ENCODE data around the gene SRSF4. TPM values are rescaled to one million over a fixed set of nuclear protein-coding genes. Genes with fewer than 3 reads are reported as not detected.

SRSF4 gene
- total RNA-seq, 1 donor from 2014 or later, result 52.6 TPM

- Histone ChIP-seq H3K4me3 (ENCODE audit: insufficient read depth, low read depth, low read length) (no peak overlapping the region), H3K9ac (ENCODE audit: low read length) (no peak overlapping the region), H3K79me2 (ENCODE audit: insufficient read depth, low read length) (no peaks in the 10 kb centered on the region), H3K27ac (ENCODE audit: low read depth, low read length) (no peak overlapping the region), H4K20me1 (ENCODE audit: insufficient read depth, low read length) (peaks cover 3% of the 10 kb centered on the region), H3K4me1 (ENCODE audit: insufficient read depth, low read length) (peaks cover 22% of the 10 kb centered on the region), H3K27me3 (ENCODE audit: insufficient read depth, low read length) (peaks cover 4% of the 10 kb centered on the region), H3K36me3 (ENCODE audit: insufficient read depth, low read length) (no peaks in the 10 kb centered on the region), H3K9me3 (ENCODE audit: insufficient read depth, low read depth, low read length) (no peaks in the 10 kb centered on the region), H2AFZ (ENCODE audit: low read depth, low read length) (no peak overlapping the region), H3K4me2 (ENCODE audit: low read length) (no peak overlapping the region)
- Mint-ChIP-seq H3K4me1 (ENCODE audit: low read depth, unreplicated experiment) (no peaks in the 10 kb centered on the region), H3K9me3 (ENCODE audit: unreplicated experiment) (no peaks in the 10 kb centered on the region), H3K36me3 (ENCODE audit: low read depth, unreplicated experiment) (no peaks in the 10 kb centered on the region), H3K4me3 (ENCODE audit: unreplicated experiment) (peak overlapping the region; percentile 62), H3K27me3 (ENCODE audit: low read depth, unreplicated experiment) (no peaks in the 10 kb centered on the region), H3K27ac (ENCODE audit: unreplicated experiment) (peak overlapping the region; percentile 75)
- TF ChIP-seq EZH2 (IDR thresholded peaks at IDR 0.05; ENCODE audit: insufficient read depth, low read length) (no peak), CTCF (IDR thresholded peaks at IDR 0.05; ENCODE audit: insufficient read depth, low read depth, low read length) (no peak)
- DNase-seq (ENCODE audit: low read depth) (no peak), FAIRE-seq (no peak)
Observed at GRCh38 chr1:29125788-29126187, 55.9 kb downstream of the SRSF4 start.

GRCh38 chr1:29125237-29125641 is 56.5 kb downstream of the SRSF4 start:
- Histone ChIP-seq H3K79me2 (ENCODE audit: insufficient read depth, low read length) (no peaks in the 10 kb centered on the region), H4K20me1 (ENCODE audit: insufficient read depth, low read length) (peaks cover 9% of the 10 kb centered on the region), H3K4me3 (ENCODE audit: insufficient read depth, low read depth, low read length) (peak overlapping the region; percentile 71), H3K9me3 (ENCODE audit: insufficient read depth, low read depth, low read length) (no peaks in the 10 kb centered on the region), H3K9ac (ENCODE audit: low read length) (peak overlapping the region; percentile 93), H3K4me1 (ENCODE audit: insufficient read depth, low read length) (peaks cover 22% of the 10 kb centered on the region), H3K36me3 (ENCODE audit: insufficient read depth, low read length) (no peaks in the 10 kb centered on the region), H2AFZ (ENCODE audit: low read depth, low read length) (peak overlapping the region; percentile 93), H3K4me2 (ENCODE audit: low read length) (peak overlapping the region; percentile 98), H3K27me3 (ENCODE audit: insufficient read depth, low read length) (peaks cover 4% of the 10 kb centered on the region), H3K27ac (ENCODE audit: low read depth, low read length) (peak overlapping the region; percentile 87)
- H3K27ac Mint-ChIP-seq (ENCODE audit: unreplicated experiment), result peak overlapping the region; percentile 58
- H3K27me3 Mint-ChIP-seq (ENCODE audit: low read depth, unreplicated experiment), result peaks cover 3% of the 10 kb centered on the region
- TF ChIP-seq CTCF (IDR thresholded peaks at IDR 0.05; ENCODE audit: insufficient read depth, low read depth, low read length), result no peak
- TF ChIP-seq EZH2 (IDR thresholded peaks at IDR 0.05; ENCODE audit: insufficient read depth, low read length), result no peak
- H3K9me3 Mint-ChIP-seq (ENCODE audit: unreplicated experiment), result no peaks in the 10 kb centered on the region
- peak overlapping the region; percentile 62 for H3K4me3 Mint-ChIP-seq (ENCODE audit: unreplicated experiment)
- no peaks in the 10 kb centered on the region for H3K4me1 Mint-ChIP-seq (ENCODE audit: low read depth, unreplicated experiment)
- H3K36me3 Mint-ChIP-seq (ENCODE audit: low read depth, unreplicated experiment), result no peaks in the 10 kb centered on the region
- FAIRE-seq (no peak), DNase-seq (ENCODE audit: low read depth) (no peak)

GRCh38 chr1:29124366-29125236 is 57.1 kb downstream of the SRSF4 start:
- Mint-ChIP-seq H3K27me3 (ENCODE audit: low read depth, unreplicated experiment) (peaks cover 4% of the 10 kb centered on the region), H3K4me3 (ENCODE audit: unreplicated experiment) (peak overlapping the region; percentile 66), H3K9me3 (ENCODE audit: unreplicated experiment) (no peaks in the 10 kb centered on the region), H3K27ac (ENCODE audit: unreplicated experiment) (peak overlapping the region; percentile 58), H3K36me3 (ENCODE audit: low read depth, unreplicated experiment) (no peaks in the 10 kb centered on the region), H3K4me1 (ENCODE audit: low read depth, unreplicated experiment) (no peaks in the 10 kb centered on the region)
- H3K79me2 ChIP-seq (ENCODE audit: insufficient read depth, low read length), result no peaks in the 10 kb centered on the region
- H3K9me3 ChIP-seq (ENCODE audit: insufficient read depth, low read depth, low read length), result no peaks in the 10 kb centered on the region
- peaks cover 4% of the 10 kb centered on the region for H3K27me3 ChIP-seq (ENCODE audit: insufficient read depth, low read length)
- peak overlapping the region; percentile 71 for H3K4me3 ChIP-seq (ENCODE audit: insufficient read depth, low read depth, low read length)
- DNase-seq (ENCODE audit: low read depth) (peak; percentile 60), FAIRE-seq (no peak)
- H3K4me2 ChIP-seq (ENCODE audit: low read length), result peak overlapping the region; percentile 98
- H3K4me1 ChIP-seq (ENCODE audit: insufficient read depth, low read length), result peaks cover 22% of the 10 kb centered on the region
- H4K20me1 ChIP-seq (ENCODE audit: insufficient read depth, low read length), result peaks cover 14% of the 10 kb centered on the region
- no peaks in the 10 kb centered on the region for H3K36me3 ChIP-seq (ENCODE audit: insufficient read depth, low read length)
- H2AFZ ChIP-seq (ENCODE audit: low read depth, low read length), result peak overlapping the region; percentile 93
- peak overlapping the region; percentile 87 for H3K27ac ChIP-seq (ENCODE audit: low read depth, low read length)
- H3K9ac ChIP-seq (ENCODE audit: low read length), result peak overlapping the region; percentile 93
- peak; percentile 26 for TF ChIP-seq CTCF (IDR thresholded peaks at IDR 0.05; ENCODE audit: insufficient read depth, low read depth, low read length)
- peak; percentile 0 for TF ChIP-seq EZH2 (IDR thresholded peaks at IDR 0.05; ENCODE audit: insufficient read depth, low read length)
